CMK (cell line): ENCODE data around the gene ZNF419.

Experiments used
- DNase-seq: peaks from one replicate; pipeline ENCODE4 v3.0.0-alpha.2; 2010; ENCODE audit warnings: low read depth

Gene ZNF419

GRCh38 chr19:57537953-57538547 is 50.5 kb downstream of the ZNF419 start:
- no peak for DNase-seq
